KOPT-K1 (cell line): ENCODE measurements around the gene TEKT1.
"Not testable (repeated sequence)": the region's sequence is repeated elsewhere in the genome, so short reads cannot be mapped to it uniquely, and the experiment has no call there.

Experiments
- H3K27ac ChIP-seq: fragments of 200-600 bp; sonication (generic); 2 replicates; pipeline ENCODE4 v1.5.1; 2016; ENCODE audit warnings: antibody characterized with exemption, mild to moderate bottlenecking, low read depth, low read length; ENCODE audit not compliant: poor library complexity, severe bottlenecking
- H3K36me3 ChIP-seq: fragments of 200-600 bp; sonication (generic); 2 replicates; pipeline ENCODE4 v1.5.1; 2017; ENCODE audit warnings: antibody characterized with exemption, mild to moderate bottlenecking, low read length, moderate library complexity; ENCODE audit not compliant: insufficient read depth
- H3K9me3 ChIP-seq: fragments of 200-600 bp; sonication (generic); 2 replicates; pipeline ENCODE4 v1.5.1; 2017; ENCODE audit warnings: antibody characterized with exemption, low read length, mild to moderate bottlenecking; ENCODE audit not compliant: insufficient read depth, poor library complexity, severe bottlenecking

Gene TEKT1

DNA sequence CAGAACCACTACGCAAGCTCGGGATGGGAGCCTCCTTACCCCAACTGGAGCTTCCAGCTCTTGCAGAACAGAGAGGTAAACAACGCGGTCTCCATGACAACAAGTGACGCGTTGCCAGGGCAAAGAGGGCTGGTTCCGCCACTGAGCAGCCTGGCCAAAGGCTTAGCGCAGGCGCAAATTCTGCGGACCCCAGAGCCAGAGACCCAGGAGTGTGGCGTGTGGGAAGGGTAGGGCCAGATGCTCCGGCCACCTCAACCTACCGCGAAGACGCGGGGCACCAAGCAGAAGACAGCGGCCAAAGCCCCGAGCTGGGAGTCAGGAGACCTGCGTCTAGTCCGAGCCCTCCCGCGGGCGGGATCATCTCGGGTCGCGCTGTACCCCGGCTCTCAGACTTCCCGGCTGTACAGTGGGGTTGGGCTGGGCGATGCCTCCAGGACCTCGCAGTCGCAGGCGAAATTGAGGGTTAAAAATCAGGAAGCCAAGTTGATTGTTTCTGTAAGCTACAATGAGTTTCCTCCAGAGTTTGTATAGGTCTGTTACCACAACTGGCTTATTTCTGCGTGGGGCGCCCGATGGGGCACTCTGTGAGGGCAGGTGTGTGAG lies at the start of gene TEKT1:
TEKT1 (minus strand) TSS at position 69 of the 603 bp plus-strand sequence. CDS start 1,353 bp downstream, outside the sequence.
- no peak within 1 kb of the TSS for H3K27ac ChIP-seq

DNA sequence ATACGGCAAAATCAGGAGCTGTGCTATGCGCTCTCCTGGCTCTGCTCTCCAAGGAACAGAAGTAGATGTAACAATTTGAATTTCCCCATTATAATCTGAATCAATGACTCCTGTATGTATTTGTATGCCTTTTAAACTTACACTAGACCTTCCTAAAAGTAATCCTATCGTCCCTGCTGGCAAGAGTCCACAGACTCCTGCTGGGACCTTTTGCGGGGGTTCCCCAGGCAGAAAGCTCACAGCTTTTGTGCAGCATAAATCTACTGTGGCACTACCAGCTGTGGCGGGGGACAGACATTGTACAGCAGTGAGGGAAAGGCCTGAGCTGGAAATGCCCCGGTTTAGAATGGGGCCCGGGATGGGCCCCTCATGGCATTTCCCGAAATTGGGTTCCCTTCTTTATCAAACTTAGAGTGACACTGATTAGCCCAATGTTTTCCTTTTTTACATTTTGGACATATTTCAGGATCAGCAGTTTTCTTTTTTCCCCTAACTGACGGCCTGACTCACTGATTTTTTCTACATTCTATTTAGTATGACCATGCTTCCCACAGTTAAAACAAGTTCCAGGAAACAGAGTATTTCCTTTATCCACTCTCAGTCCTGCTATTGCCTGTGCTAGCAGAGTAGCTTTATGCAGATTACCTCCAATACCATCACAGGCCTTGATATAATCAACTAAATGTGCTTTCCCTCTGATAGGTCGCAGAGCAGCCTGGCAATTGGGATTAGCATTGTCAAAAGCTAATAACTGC lies 47.9 kb upstream of the TEKT1 start:
- H3K36me3 ChIP-seq, H3K27ac ChIP-seq: not testable (repeated sequence)

More for the DNA sequence above, at the start of gene TEKT1:
- Histone ChIP-seq H3K9me3 (peaks cover 8% of the 10 kb centered on the region), H3K36me3 (no peaks in the 10 kb centered on the region)

DNA sequence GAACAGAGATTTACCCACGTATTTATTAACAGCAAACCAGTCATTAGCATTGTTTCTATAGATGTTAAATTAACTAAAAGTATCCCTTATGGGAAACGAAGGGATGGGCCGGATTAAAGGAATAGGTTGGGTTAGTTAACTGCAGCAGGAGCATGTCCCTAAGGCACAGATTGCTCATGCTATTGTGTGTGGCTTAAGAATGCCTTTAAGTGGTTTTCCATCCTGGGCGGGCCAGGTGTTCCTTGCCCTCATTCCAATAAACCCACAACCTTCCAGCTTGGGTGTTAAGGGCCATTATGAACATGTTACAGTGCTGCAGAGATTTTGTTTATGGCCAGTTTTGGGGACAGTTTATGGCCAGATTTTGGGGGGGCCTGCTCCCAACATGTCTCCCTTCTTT lies 43.7 kb upstream of the TEKT1 start:
- H3K27ac ChIP-seq, H3K9me3 ChIP-seq, H3K36me3 ChIP-seq: not testable (repeated sequence)

More for the DNA sequence above, 47.9 kb upstream of the TEKT1 start:
- not testable (repeated sequence) for H3K9me3 ChIP-seq

DNA sequence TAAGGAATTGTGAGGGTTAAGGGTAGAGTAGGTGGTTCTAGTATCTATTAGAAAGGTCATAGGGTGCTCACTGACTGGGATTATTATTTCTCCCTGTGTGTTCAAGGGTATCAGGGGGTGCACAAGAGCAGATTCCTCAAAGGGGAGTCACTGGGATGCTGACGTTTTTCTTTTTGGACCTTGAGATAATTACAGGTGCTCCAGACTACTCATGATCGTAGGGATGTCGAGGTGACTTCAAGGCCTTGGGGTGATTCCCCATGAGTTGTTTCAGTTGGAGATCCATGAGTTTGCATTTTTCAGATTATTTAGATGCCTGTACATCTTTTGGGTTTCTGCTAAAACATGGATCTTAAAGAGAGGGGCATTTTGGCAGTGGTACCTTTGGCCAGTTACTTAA lies 41.4 kb upstream of the TEKT1 start:
- no peak overlapping the region for H3K27ac ChIP-seq
- no peaks in the 10 kb centered on the region for H3K36me3 ChIP-seq
- H3K9me3 ChIP-seq: no peaks in the 10 kb centered on the region

DNA sequence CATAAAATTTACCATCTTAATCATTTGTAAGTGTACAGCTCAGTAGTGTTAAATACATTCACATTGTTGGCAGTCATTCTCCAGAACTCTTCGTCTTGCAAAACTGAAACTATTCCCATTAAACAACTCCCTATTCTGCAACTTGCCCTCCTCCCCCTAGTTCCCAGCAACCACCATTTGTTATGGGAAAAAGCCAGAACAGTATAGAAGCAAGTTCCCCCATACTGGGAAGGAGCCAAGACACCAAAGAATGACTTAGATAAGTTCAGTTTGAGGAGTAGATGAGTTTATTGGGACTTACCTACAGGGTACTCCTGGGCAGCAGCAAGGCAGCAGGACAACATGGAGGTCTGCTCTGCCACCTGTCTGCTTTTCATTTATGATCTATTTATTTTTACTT lies 39.3 kb upstream of the TEKT1 start:
- Histone ChIP-seq H3K9me3 (no peaks in the 10 kb centered on the region), H3K36me3 (no peaks in the 10 kb centered on the region), H3K27ac (no peak overlapping the region)

DNA sequence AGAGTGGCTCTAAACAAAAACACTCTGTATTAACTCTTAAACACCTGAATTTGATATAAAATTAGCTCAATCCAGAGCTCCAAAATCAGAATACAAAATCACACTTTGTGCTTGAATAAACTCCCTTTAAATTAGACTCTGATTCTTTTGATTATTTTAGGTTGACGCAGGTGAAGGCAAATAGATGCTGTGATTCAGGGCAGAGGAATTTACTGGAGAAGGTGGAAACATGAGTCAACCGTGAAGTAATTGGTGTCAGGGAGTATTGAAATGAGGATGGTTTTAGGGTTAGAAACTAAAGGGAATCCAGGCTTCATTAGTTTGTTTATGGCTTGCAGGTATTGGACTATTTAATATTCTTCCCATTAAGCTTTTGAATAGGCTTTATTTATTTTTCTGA lies 37.1 kb upstream of the TEKT1 start:
- Histone ChIP-seq H3K27ac (no peak overlapping the region), H3K36me3 (no peaks in the 10 kb centered on the region), H3K9me3 (no peaks in the 10 kb centered on the region)

DNA sequence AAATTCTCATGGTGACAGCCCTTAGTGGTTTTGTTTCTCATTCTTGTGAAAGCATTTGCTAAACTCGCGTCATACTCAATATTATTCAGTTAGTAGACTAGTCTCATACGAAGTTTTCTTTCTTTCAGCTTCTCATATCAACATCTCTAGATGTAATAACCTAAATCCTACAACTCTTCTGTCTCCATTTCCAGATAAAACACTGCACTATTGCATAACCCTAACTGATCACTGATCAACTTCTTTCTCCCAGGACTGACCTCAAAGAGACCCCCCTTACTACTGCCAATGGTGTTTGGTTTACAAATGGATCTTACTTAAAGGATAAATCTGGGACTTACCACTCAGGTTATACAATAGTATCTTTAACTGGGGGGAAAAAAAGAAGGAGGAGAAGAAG lies 36.3 kb upstream of the TEKT1 start:
- Histone ChIP-seq H3K27ac (no peak overlapping the region), H3K9me3 (no peaks in the 10 kb centered on the region), H3K36me3 (no peaks in the 10 kb centered on the region)

DNA sequence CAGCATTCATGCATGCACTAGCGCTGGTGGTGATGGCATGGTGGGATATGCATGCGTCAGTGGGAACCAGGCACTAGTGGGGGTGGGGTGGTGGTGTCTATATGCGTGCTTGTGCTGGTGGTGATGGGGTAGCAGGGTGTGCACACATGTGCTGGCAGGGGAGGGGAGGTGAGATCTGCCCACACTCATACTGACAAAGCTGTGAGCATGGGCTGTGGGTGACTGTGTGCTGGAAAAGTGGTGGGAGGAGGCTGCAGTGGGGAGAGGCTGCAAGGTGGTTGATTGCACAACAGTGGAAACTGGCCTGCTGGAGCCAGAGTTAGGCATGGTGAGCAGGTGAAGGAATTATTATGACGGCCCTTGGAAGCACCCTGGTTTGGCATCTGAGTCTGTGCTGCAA lies 31.3 kb upstream of the TEKT1 start:
- peaks cover 18% of the 10 kb centered on the region for H3K9me3 ChIP-seq
- H3K36me3 ChIP-seq: no peaks in the 10 kb centered on the region
- H3K27ac ChIP-seq: no peak overlapping the region

DNA sequence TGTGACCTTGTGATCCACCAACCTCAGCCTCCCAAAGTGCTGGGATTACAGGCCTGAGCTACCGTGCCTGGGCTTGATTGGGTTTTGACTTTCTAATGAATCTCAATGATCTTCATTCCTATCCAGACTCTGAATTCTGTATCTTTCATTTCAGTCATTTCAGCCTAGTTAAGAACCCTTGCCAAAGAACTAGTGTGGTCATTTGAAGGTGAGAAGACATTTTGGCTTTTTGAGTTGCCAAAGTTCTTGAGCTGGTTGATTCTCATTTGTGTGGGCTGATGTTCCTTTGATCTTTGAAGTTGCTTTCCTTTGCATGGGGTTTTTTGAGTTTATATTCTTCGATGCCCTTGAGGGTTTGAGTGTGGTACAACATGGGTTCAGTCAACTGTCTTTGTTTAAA lies 30.6 kb upstream of the TEKT1 start:
- Histone ChIP-seq H3K27ac (no peak overlapping the region), H3K9me3 (peaks cover 18% of the 10 kb centered on the region), H3K36me3 (no peaks in the 10 kb centered on the region)

DNA sequence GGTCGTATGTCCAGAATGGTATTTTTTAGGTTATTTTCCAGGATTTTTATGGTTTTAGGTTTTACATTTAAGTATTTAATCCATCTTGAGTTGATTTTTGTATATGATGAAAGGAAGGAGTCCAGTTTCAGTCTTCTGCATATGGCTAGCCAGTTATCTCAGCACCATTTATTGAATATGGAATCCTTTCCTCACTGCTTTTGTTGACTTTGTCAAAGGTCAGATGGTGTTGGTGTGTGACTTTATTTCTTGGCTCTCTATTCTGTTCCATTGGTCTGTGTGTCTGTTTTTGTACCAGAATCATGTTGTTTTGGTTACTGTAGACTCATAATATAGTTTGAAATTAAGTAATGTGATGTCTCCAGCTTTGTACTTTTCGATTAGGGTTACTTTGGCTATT lies 26.4 kb upstream of the TEKT1 start:
- no peaks in the 10 kb centered on the region for H3K36me3 ChIP-seq
- H3K9me3 ChIP-seq: peaks cover 18% of the 10 kb centered on the region
- no peak overlapping the region for H3K27ac ChIP-seq

DNA sequence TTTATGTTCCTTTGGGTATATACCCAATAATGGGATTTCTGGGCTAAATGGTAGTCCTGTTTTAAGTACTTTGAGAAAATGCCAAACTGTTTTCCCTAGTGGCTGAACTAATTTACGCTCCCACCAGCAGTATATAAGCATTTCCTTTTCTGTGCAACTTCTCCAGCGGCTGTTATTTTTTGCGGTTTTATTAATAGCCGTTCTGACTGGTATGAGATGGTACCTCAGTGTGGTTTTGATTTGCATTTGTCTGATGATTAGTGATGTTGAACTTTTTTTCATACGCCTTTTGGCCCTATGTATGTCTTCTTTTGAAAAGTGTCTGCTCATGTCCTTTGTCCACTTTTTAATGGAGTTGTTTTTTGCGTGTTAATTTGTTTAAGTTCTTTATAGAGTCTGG lies 25.8 kb upstream of the TEKT1 start:
- H3K36me3 ChIP-seq: no peaks in the 10 kb centered on the region
- H3K27ac ChIP-seq: no peak overlapping the region
- peaks cover 18% of the 10 kb centered on the region for H3K9me3 ChIP-seq

DNA sequence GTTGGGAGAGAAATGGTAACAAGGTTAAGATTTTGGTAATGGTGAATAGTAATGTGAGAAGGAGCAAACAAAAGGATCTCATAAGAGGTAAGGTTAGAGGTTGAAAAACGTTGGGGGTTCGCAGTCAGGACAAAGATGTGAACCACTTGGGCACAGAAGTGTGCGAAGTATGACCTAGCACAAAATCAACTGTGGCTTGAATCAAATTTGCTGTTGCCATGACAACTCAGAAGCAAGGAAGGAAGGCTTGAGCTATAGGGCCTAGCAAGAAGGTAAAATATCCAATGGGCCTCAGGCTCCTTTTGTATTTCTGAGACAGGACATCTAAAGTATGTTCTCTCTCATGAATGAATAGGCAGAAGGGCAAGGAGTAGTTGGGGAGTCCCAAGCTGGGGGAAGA lies 24.5 kb upstream of the TEKT1 start:
- Histone ChIP-seq H3K36me3 (no peaks in the 10 kb centered on the region), H3K9me3 (peaks cover 17% of the 10 kb centered on the region), H3K27ac (no peak overlapping the region)

DNA sequence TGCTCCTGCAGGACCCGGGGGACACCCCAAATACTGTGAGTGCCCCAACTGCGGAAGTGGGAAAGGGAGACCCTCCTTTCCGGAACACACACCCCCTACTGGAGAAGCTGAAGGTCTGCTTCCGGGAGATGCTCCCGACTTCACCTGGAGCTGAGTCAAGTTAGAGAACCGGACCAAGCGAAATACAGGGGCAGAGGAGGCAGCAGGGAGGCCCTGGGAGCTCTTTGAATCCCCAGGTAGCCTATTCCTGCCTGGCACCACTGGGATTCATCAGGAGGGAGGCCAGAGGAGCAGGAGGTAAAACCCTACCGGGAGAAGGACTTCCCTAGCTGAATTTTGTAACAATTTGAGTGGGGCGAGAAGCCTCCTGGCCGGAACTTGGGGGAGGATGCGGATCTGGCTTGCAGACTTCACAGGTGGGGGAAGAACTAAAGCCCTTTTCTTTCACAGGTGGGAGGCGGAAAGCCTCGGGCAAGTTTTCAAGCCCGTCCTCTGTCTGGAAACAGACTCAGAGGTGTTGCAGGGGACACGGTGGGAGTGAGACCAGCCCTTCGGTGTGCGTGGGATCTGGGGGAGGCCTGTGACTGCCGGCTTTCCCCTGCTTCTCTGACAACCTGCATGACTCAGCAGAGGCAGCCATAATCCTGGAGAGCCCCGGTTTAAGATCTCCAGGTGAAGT lies 22.4 kb upstream of the TEKT1 start:
- H3K27ac ChIP-seq: no peak overlapping the region
- H3K9me3 ChIP-seq: peaks cover 7% of the 10 kb centered on the region
- H3K36me3 ChIP-seq: no peaks in the 10 kb centered on the region

DNA sequence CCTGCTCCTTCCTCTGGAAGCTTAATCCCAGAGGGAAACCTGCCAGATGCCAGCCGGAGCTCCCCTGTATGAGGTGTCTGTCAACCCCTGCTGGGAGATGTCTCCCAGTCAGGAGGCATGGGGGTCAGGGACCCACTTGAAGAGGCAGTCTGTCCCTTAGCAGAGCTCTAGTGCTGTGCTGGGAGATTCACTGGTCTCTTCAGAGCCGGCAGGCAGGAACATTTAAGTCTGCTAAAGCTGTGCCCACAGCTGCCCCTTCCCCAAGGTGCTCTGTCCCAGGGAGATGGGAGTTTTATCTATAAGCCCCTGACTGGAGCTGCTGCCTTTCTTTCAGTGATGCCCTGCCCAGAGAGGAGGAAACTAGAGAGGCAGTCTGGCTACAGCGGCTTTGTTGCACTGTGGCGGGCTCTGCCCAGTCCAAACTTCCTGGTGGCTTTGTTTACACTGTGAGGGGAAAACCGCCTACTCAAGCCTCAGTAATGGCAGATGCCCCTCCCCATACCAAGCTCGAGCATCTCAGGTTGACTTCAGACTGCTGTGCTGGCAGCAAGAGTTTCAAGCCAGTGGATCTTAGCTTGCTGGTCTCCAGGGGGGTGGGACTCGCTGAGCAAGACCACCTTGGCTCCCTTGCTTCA lies 17.1 kb upstream of the TEKT1 start:
- not testable (repeated sequence) for H3K36me3 ChIP-seq, H3K27ac ChIP-seq
- H3K9me3 ChIP-seq: peaks cover 14% of the 10 kb centered on the region

DNA sequence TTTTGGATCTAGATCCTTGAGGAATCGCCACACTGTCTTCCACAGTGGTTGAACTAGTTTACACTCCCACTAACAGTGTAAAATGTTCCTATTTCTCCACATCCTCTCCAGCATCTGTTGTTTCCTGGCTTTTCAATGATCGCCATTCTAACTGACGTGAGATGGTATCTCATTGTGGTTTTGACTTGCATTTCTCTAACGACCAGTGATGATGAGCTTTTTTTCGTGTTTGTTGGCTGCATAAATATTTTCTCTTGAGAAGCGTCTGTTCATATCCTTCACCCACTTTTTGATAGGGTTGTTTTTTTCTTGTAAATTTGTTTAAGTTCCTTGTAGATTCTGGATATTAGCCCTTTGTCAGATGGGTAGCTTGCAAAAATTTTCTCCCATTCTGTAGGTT lies 14.6 kb upstream of the TEKT1 start:
- H3K36me3 ChIP-seq, H3K27ac ChIP-seq: not testable (repeated sequence)
- peaks cover 14% of the 10 kb centered on the region for H3K9me3 ChIP-seq
